Loucy (cell line): ENCODE data around the gene POLR2I.

Experiments used
- EZH2phosphoT487 ChIP-seq: fragments of 200-600 bp; IDR thresholded peaks from 2 replicates; pipeline ENCODE4 v1.6.1; 2018; ENCODE audit warnings: antibody characterized with exemption, mild to moderate bottlenecking, moderate library complexity, borderline replicate concordance
- TF ChIP-seq, protein P1 (sequence below): fragments of 200-600 bp; sonication (generic); conservative IDR thresholded peaks from 2 replicates; pipeline ENCODE4 v1.5.1; 2014; ENCODE audit warnings: mild to moderate bottlenecking, antibody characterized with exemption, low read length

DNA sequence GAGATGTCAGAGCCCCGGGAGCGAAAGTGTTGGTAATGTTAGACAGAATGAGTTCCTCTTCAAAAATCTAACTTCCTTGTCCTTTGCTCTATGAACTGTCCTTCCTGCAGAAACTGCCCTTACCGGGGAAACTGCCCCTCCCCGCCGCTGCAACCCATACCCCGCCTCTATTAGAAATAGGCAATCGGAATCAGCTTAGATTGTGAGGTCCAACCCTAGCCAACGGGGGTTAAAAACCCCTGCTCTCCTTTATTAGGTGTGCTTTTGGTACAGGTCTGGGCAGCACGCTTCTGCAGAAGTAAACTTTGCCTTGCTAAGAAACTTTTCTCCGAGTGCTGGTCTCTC, 13.7 kb upstream of the POLR2I start:
- TF ChIP-seq, protein P1, sequence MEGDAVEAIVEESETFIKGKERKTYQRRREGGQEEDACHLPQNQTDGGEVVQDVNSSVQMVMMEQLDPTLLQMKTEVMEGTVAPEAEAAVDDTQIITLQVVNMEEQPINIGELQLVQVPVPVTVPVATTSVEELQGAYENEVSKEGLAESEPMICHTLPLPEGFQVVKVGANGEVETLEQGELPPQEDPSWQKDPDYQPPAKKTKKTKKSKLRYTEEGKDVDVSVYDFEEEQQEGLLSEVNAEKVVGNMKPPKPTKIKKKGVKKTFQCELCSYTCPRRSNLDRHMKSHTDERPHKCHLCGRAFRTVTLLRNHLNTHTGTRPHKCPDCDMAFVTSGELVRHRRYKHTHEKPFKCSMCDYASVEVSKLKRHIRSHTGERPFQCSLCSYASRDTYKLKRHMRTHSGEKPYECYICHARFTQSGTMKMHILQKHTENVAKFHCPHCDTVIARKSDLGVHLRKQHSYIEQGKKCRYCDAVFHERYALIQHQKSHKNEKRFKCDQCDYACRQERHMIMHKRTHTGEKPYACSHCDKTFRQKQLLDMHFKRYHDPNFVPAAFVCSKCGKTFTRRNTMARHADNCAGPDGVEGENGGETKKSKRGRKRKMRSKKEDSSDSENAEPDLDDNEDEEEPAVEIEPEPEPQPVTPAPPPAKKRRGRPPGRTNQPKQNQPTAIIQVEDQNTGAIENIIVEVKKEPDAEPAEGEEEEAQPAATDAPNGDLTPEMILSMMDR: no peak
- no peak for TF ChIP-seq EZH2phosphoT487
